Medulla oblongata (tissue), 1 donor: Measurements from ENCODE around the gene ZRANB3.
"Not testable (repeated sequence)": the region's sequence is repeated elsewhere in the genome, so short reads cannot be mapped to it uniquely, and the experiment has no call there.

Experiments
- DNase-seq: peaks from one replicate; pipeline ENCODE4 v3.0.0-alpha.2; 2015; ENCODE audit errors: extremely low spot score

ZRANB3 gene

DNA sequence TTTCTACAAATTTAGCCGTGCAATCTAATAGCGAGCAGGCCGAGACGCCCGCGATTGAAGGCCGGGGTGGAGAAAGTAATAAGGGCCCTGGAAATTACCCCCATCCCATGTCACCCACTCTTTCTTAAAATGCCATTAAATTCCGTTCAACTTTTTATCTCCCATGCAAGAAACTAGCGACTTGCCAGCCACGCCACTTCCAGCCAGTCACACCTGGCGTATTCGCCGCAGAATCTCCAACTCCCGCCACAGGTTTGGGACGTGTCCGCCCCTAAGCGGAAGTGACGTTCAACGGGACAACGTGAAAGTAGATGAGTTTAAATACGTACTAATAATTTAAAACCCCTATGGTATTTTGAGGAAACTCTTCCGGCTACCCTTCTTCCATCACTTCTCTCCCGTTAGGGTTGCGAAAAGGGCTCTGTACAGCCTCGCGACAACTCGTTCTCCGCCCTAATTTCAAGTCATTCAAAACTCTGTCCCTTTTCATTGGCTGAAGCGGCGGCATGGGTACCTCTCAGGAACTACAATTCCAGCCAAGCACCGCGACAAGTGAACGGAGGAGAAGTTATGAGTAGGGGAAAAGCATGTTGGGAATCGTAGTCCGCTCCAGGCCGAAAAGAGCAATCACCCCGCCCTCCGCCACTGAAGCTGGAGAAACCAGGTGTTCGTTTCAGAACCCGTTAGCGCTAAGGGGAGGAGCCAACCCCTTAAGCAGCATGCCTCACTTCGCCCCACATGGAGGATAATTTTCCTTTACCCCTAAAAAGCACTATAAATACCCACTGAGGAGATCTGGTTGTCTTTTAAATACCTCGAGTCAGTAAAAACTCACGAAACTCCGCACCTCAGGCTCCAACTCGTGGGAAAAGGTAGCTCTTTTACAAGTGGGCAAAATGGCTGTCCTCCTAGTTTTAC lies at the start of gene ZRANB3:
Gene ZRANB3, minus strand, starts transcription at position 906 of the 918 bp plus-strand sequence.
- DNase-seq: peak; percentile 98

- DNase-seq: peak; percentile 12
These were observed 42.6 kb upstream of the ZRANB3 start for GRCh38 chr2:135573620-135574019.

DNA sequence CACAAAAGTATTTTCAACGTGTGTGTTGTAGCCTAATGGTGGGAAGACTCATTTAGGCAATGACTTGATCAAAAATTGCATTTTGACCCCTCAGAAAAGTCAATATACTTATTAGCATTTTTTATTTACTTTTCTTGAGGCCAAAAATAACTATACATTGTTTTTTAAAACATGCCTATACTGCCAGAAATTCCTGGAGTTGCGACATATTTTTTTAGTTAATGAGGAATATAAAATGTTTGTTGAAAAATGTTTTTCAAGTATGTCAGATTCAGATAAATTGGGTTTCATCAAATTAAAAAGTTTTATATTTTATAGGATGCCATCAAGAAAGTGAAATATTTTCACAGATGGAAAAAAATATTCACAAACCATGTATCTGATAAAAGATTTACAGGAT lies 39.9 kb upstream of the ZRANB3 start:
- DNase-seq: no peak

GRCh38 chr2:135563793-135564192 lies 32.8 kb upstream of the ZRANB3 start:
- no peak for DNase-seq

DNA sequence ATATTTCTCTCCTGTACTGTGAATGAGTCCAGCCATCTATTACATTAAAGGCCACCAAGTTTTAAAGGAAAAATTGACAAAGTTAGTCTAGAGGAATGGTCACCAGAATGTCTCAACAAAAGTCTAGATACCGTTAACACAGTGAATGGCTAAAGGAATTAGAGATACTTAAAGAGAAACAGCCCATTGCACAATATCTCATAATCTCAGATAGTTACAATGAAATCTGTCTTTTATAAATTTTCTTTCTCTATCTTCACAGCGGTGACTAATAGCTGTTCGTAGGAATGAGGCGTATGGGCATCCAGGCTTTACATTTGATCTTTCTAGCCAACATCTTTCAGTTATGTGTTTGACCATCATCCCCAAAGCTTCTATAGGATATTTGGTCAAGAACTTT lies 30.9 kb upstream of the ZRANB3 start:
- DNase-seq: no peak

GRCh38 chr2:135557530-135557929 lies 26.5 kb upstream of the ZRANB3 start:
- DNase-seq: no peak

DNA sequence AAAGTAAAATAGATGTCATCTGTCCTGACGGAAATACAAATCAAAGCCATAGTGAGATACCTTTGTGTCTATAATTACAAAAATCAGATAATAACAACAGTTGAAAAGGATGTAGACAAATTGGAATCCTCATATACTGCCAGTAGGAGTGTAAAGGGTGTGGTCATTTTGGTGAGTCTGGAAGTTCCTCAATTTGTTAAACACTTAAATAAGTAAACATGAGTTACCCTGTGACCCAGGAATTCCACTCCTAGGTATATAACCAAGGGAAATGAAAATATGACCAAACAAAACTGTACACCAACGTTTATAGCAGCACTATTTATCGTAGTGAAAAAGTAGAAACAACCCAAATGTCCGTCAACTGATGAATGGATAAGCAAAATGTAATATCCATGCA lies 24.3 kb upstream of the ZRANB3 start:
- no peak for DNase-seq

DNA sequence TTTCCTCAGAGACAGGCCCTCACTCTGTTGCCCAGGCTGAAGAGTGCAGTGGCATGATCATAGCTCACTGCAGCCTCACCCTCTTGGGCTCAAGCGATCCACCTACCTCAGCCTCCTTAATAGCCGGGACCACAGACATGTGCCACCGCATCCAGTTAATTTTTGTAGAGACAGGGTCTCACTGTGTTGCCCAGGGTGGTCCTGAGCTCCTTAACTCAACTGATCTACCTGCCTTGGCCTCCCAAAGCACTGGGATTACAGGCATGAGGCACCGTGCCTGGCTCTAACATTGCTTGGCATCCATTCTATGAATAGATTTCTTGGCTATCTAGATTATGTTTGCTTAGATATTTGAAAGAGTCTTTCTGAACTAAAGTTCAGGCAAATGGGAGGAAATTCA lies 21.9 kb upstream of the ZRANB3 start:
- no peak for DNase-seq

GRCh38 chr2:135551356-135551755 lies 20.3 kb upstream of the ZRANB3 start:
- no peak for DNase-seq

- no peak for DNase-seq
These were observed 16.3 kb upstream of the ZRANB3 start for GRCh38 chr2:135547311-135547710.

- no peak for DNase-seq
These were observed 15.4 kb upstream of the ZRANB3 start for GRCh38 chr2:135546436-135546835.

DNA sequence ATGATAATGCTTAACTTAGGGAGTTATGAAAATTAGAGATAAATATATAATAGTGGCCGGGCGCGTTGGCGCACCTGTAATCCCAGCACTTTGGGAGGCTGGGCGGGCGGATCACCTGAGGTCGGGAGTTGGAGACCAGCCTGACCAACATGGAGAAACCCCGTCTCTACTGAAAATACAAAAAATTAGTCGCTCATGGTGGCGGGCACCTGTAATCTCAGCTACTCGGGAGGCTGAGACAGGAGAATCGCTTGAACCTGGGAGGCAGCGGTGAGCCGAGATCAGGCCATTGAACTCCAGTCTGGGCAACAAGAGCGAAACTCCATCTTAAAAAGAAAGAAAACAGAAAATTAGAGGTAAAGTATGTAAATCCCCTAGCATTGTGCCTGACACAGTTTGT lies 2.5 kb upstream of the ZRANB3 start:
- not testable (repeated sequence) for DNase-seq

GRCh38 chr2:135532581-135532980 lies 1.6 kb upstream of the ZRANB3 start:
- no peak for DNase-seq

- DNase-seq: peak; percentile 100
These were observed 496 bp upstream of the ZRANB3 start, which contains the start of gene R3HDM1 for GRCh38 chr2:135531231-135532197. Gene R3HDM1, plus strand, starts transcription at chr2:135531484. Its CDS starts 73,362 bp downstream, at chr2:135604846.

- no peak for DNase-seq
These were observed 3.0 kb downstream of the ZRANB3 start for GRCh38 chr2:135528006-135528405.

DNA sequence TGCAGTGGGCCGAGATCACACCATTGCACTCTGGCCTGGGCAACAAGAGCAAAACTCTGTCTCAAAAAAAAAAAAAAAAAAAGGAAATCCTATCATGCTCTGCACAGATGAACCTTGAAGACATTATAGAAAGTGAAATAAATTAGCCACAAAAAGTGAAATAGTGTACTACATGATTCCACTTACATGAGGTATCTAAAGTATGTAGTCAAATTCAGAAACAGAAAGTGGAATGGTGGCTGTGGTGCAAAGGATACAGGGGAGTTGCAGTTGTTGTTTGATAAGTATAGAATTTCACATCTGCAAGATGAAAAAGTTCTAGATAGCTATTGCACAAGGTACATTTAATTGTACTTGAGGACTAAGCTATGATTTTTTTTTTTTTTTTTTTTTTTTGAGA lies 5.2 kb downstream of the ZRANB3 start:
- DNase-seq: no peak

- DNase-seq: no peak
These were observed 18.9 kb downstream of the ZRANB3 start for GRCh38 chr2:135512099-135512498.

- no peak for DNase-seq
These were observed 20.4 kb downstream of the ZRANB3 start for GRCh38 chr2:135510577-135510976.

DNA sequence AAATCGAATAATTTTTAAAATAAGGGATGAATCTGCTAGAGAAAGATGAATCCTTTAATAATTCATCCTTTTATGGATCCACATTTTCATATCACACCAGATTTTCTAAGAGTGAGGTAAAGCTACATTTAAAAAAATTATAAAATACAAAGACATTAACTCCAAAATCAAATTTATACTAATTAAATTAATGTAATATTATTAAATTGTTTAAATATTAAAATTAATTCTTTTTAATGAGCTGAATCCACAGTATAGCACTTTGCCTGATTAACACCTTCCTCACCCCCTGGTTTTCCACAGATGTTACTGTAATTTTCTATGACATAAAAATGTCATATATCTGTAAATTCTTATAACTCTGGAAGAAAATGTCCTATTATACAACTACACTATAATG lies 26.2 kb downstream of the ZRANB3 start:
- no peak for DNase-seq

DNA sequence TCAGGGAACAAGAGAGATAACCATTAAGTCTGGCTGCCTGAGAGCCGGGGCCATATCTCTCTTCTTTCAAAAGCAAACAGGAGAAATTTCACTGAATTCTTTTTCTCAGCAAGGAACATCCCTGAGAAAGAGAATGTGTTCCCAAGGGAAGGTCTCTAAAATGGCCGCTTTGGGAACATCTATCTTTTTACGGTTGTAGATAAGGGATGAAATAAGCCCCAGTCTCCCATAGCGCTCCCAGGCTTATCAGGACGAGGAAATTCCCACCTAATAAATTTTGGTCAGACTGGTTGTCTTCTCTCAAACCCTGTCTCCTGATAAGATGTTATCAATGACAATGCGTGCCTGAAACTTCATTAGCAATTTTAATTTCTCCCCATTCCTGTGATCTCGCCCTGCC lies 32.4 kb downstream of the ZRANB3 start:
- not testable (repeated sequence) for DNase-seq

DNA sequence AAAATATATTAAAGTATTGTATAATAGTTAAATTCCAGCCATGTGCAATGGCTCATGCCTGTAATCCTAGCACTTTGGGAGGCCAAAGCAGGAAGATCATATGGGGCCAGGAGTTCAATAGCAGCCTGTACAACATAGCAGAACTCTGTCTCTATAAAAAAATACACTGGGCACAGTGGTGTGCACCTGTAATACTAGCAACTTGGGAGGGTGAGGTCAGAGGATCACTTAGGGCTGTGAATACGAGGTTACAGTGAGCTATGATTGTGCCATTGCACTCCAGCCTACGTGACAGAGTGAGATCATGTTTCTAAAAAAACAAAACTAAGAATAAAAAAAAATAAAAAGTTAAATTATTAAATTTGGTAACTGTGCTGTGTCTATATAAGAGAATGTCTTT lies 36.1 kb downstream of the ZRANB3 start:
- no peak for DNase-seq

DNA sequence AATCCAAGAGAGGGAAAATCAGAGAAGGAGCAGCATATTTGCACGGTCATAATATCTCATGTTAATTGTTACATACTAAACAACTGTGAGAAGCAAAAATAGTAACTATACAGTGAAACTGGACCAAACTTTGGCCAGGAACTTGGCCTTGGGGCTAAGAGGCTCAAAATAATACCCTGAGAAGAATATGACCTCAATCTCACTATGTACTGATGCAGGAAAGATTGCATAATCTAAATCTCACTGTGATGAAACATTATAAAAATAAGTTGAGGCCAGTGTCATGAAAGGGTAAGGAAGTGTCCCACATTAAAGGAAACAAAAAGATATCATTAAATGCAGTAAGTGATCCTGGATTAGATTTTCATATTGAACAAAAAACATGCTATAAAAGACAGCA lies 36.5 kb downstream of the ZRANB3 start:
- DNase-seq: no peak
